Sigmoid colon (tissue), 4 donors: ENCODE data around the gene PHTF2.

Experiments
- EP300 ChIP-seq, 4 donors: sonication (generic); formaldehyde crosslinking; IDR thresholded peaks; one replicate each; pipeline ENCODE4 v1.6.1; 2017; ENCODE audit warnings: antibody characterized with exemption in 4 of 4
- POLR2A ChIP-seq, 2 donors: fragments of 450-650 bp; IDR thresholded peaks; one replicate each; pipeline ENCODE4 v1.6.1; 2016; ENCODE audit warnings: antibody characterized with exemption in 2 of 2, mild to moderate bottlenecking in 2 of 2, moderate library complexity in 2 of 2
- POLR2AphosphoS5 ChIP-seq, 4 donors: sonication (generic); formaldehyde crosslinking; IDR thresholded peaks; one replicate each; pipeline ENCODE4 v1.6.1; 2017; ENCODE audit warnings: antibody characterized with exemption in 4 of 4
- TF ChIP-seq, protein P1 (sequence below), 4 experiments: fragments of 450-650 bp in 3 of 4; fragments of 200-600 bp in 1 of 4; IDR thresholded peaks; one replicate each; pipeline ENCODE4 v1.5.1; 2016 to 2019; ENCODE audit warnings: antibody characterized with exemption in 4 of 4, mild to moderate bottlenecking in 3 of 4, moderate library complexity in 2 of 4

DNA sequence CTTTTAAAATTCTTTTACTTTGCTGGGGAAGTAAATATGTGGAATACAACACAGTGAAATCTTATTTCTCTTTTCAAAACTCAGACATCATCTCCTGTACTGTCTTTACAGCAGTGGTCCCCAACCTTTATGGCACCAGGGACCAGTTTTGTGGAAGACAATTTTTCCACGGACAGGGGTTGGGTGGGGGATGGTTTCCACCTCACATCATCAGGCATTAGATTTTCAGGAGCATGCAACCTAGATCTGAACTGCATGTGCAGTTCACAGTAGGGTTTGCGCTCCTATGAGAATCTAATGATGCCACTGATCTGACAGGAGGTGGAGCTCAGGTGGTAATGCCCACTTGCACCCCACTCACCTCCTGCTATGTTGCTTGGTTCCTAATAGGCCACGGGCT is 12.6 kb upstream of the PHTF2 start:
- no peak for TF ChIP-seq POLR2A (IDR thresholded peaks at IDR 0.05)
- TF ChIP-seq, protein P1, sequence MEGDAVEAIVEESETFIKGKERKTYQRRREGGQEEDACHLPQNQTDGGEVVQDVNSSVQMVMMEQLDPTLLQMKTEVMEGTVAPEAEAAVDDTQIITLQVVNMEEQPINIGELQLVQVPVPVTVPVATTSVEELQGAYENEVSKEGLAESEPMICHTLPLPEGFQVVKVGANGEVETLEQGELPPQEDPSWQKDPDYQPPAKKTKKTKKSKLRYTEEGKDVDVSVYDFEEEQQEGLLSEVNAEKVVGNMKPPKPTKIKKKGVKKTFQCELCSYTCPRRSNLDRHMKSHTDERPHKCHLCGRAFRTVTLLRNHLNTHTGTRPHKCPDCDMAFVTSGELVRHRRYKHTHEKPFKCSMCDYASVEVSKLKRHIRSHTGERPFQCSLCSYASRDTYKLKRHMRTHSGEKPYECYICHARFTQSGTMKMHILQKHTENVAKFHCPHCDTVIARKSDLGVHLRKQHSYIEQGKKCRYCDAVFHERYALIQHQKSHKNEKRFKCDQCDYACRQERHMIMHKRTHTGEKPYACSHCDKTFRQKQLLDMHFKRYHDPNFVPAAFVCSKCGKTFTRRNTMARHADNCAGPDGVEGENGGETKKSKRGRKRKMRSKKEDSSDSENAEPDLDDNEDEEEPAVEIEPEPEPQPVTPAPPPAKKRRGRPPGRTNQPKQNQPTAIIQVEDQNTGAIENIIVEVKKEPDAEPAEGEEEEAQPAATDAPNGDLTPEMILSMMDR (IDR thresholded peaks at IDR 0.05), result no peak
- no peak for TF ChIP-seq EP300 (IDR thresholded peaks at IDR 0.05)
- TF ChIP-seq POLR2AphosphoS5 (IDR thresholded peaks at IDR 0.05), result no peak
